Measurements from ENCODE around the gene SMARCA2. TPM values are rescaled to one million over a fixed set of nuclear protein-coding genes. Genes with fewer than 3 reads are reported as not detected.

The SMARCA2 gene
- total and polyA plus RNA-seq, 3 donors from 2014 or later = 176 to 251 (median 241) TPM

- intact Hi-C loops (cut with DNase I; ENCODE audit: low total_unique reads) = no loop called here
- DNase-seq = no peak
- Histone ChIP-seq H3K27me3 (no peaks in the 10 kb centered on the region), H3K4me3 (no peak overlapping the region), H3K36me3 (ENCODE audit: low read depth, missing control alignments) (no peaks in the 10 kb centered on the region), H3K27ac (no peak overlapping the region), H3K4me1 (no peaks in the 10 kb centered on the region), H3K9me3 (no peaks in the 10 kb centered on the region)
- TF ChIP-seq POLR2A (IDR thresholded peaks at IDR 0.05) = no peak
- TF ChIP-seq CTCF (IDR thresholded peaks at IDR 0.05) = no peak
- WGBS, 2 donors = 75 to 80% methylated on average over 6 of the region's 6 CpGs
Observed at GRCh38 chr9:2083479-2083878, 68.3 kb downstream of the SMARCA2 start.

GRCh38 chr9:2085716-2086115 lies 70.6 kb downstream of the SMARCA2 start:
- DNase-seq = no peak
- H3K36me3 ChIP-seq (ENCODE audit: low read depth, missing control alignments) = no peaks in the 10 kb centered on the region
- H3K4me1 ChIP-seq = no peaks in the 10 kb centered on the region
- WGBS, 2 donors = 48 to 63% methylated on average over 6 of the region's 6 CpGs
- no peaks in the 10 kb centered on the region for H3K27me3 ChIP-seq
- no peak overlapping the region for H3K27ac ChIP-seq
- intact Hi-C loops (cut with DNase I; ENCODE audit: low total_unique reads) = no loop called here
- H3K4me3 ChIP-seq = no peak overlapping the region
- no peaks in the 10 kb centered on the region for H3K9me3 ChIP-seq
- no peak for TF ChIP-seq POLR2A (IDR thresholded peaks at IDR 0.05)
- no peak for TF ChIP-seq CTCF (IDR thresholded peaks at IDR 0.05)

- Histone ChIP-seq H3K27ac (no peak overlapping the region), H3K36me3 (ENCODE audit: low read depth, missing control alignments) (no peaks in the 10 kb centered on the region), H3K27me3 (no peaks in the 10 kb centered on the region), H3K4me1 (no peaks in the 10 kb centered on the region), H3K4me3 (no peak overlapping the region), H3K9me3 (no peaks in the 10 kb centered on the region)
- DNase-seq = no peak
- 72 to 73% methylated on average over 5 of the region's 5 CpGs for WGBS, 2 donors
- TF ChIP-seq POLR2A (IDR thresholded peaks at IDR 0.05) = no peak
- TF ChIP-seq CTCF (IDR thresholded peaks at IDR 0.05) = no peak
- intact Hi-C loops (cut with DNase I; ENCODE audit: low total_unique reads) = no loop called here
Observed at GRCh38 chr9:2086116-2086515, 71.0 kb downstream of the SMARCA2 start.

DNA sequence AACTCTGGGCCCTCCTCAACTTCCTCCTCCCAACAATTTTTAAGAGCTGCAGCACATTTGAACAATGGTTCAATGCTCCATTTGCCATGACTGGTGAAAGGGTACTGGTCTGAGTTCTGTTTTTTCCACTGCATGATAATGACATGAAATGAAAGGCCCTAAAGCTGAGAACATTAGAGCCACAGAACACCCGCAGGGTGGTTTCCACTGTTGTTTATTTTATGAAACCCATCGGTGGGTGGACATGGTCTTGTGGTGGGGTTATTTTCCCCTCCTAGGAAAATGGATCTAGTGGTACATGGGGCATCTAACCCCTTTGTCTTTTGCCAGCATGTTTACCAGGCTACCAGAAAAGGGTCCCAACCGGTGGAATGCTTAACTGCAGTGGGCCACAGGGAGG lies 71.8 kb downstream of the SMARCA2 start:
- Histone ChIP-seq H3K36me3 (ENCODE audit: low read depth, missing control alignments) (no peaks in the 10 kb centered on the region), H3K4me1 (no peaks in the 10 kb centered on the region), H3K27ac (no peak overlapping the region), H3K27me3 (no peaks in the 10 kb centered on the region), H3K4me3 (no peak overlapping the region), H3K9me3 (no peaks in the 10 kb centered on the region)
- no peak for DNase-seq
- intact Hi-C loops (cut with DNase I; ENCODE audit: low total_unique reads) = no loop called here
- 96 to 99% methylated on average over 3 of the region's 3 CpGs for WGBS, 2 donors
- TF ChIP-seq POLR2A (IDR thresholded peaks at IDR 0.05) (no peak), CTCF (IDR thresholded peaks at IDR 0.05) (no peak)

DNA sequence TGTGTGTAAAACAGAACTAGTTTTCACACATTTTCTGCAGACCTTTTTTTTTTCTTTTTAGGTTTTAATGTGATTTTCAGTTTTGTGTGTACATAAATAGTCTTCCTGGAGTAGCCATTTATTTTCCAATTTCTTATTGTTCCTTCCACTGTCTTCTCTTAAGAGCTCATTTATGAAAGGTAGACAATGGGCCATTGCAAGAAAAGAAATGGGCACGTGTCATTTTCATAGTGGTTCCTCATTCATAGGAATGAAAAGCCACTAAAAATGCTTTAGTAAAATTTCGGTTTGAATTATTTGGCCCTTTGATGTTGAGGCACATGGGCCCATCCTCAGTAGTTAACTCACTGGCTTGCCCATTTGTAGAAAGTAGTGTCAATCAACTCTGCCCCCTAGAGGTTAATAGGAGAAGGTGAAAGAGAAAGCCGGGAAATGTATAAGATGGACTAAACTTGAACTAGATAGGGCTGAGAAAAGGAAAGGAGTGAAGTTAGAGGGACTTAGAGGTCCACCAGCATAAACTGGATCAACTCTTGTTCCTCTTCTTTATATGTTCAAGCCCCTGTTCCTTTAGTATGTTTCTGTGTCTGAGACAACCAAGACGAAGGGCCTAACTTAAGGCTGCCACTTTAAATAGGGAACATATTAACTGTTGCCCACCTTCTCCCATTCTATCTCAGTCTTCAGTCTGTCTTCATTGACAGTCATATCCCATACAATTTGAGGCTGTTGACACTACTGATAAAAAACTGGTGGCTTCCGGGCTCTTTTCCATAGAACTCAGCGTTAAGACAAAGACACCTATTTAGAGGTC lies 72.6 kb downstream of the SMARCA2 start:
- Histone ChIP-seq H3K27ac (no peak overlapping the region), H3K4me1 (no peaks in the 10 kb centered on the region), H3K27me3 (no peaks in the 10 kb centered on the region), H3K36me3 (ENCODE audit: low read depth, missing control alignments) (no peaks in the 10 kb centered on the region), H3K4me3 (no peak overlapping the region), H3K9me3 (no peaks in the 10 kb centered on the region)
- WGBS, 2 donors = 72% methylated on average over 6 of the region's 6 CpGs
- DNase-seq = no peak
- intact Hi-C loops (cut with DNase I; ENCODE audit: low total_unique reads) = no loop called here
- no peak for TF ChIP-seq POLR2A (IDR thresholded peaks at IDR 0.05)
- peak; percentile 39 to 70 (median 56) for TF ChIP-seq CTCF (IDR thresholded peaks at IDR 0.05)

All from testis (tissue), 3 donors.